Esophagus (tissue), 2 donors: ENCODE measurements around the gene FTH1. TPM values are rescaled to one million over a fixed set of nuclear protein-coding genes. Genes with fewer than 3 reads are reported as not detected.
"Not testable (repeated sequence)": the region's sequence is repeated elsewhere in the genome, so short reads cannot be mapped to it uniquely, and the experiment has no call there.

Experiments
- H3K27ac ChIP-seq, 2 donors: one replicate each; pipeline ENCODE4 v1.5.1; 2013; ENCODE audit warnings: low read depth in 2 of 2, mild to moderate bottlenecking in 2 of 2, inconsistent platforms in 1 of 2, low read length in 1 of 2, moderate library complexity in 1 of 2
- H3K27me3 ChIP-seq, 2 donors: one replicate each; pipeline ENCODE4 v1.6.1; 2013; ENCODE audit warnings: low read length in 2 of 2, control low read depth in 1 of 2, mild to moderate bottlenecking in 1 of 2; ENCODE audit not compliant: insufficient read depth in 2 of 2, control insufficient read depth in 1 of 2
- H3K36me3 ChIP-seq, 2 donors: one replicate each; pipeline ENCODE4 v1.6.1; 2013; ENCODE audit warnings: low read length in 1 of 2; ENCODE audit not compliant: control insufficient read depth in 2 of 2, insufficient read depth in 2 of 2
- H3K4me1 ChIP-seq, 2 donors: one replicate each; pipeline ENCODE4 v1.6.1; 2013; ENCODE audit warnings: low read length in 1 of 2; ENCODE audit not compliant: control insufficient read depth in 2 of 2, insufficient read depth in 2 of 2
- H3K4me3 ChIP-seq, 2 donors: one replicate each; pipeline ENCODE4 v1.5.1; 2013; ENCODE audit warnings: low read length in 2 of 2, mild to moderate bottlenecking in 2 of 2, low read depth in 1 of 2, moderate library complexity in 1 of 2
- H3K9me3 ChIP-seq, 2 donors: one replicate each; pipeline ENCODE4 v1.6.1; 2013; ENCODE audit warnings: mild to moderate bottlenecking in 2 of 2, low read depth in 1 of 2, low read length in 1 of 2, moderate library complexity in 1 of 2; ENCODE audit not compliant: control insufficient read depth in 2 of 2, insufficient read depth in 1 of 2
- WGBS, 2 donors: extraction: QIAGEN DNeasy Blood & Tissue Kit; methylation state at CpG; one replicate each; pipeline ENCODE4 v1.1.7; 2013; 5-methylcytosine and 5-hydroxymethylcytosine counted together
- polyA plus RNA-seq, 2 donors: library from polyadenylated mRNA; stranded (reverse); fragments of 200-250 nt; gene quantifications; one replicate each; pipeline ENCODE4 v1.2.3, GENCODE V29; 2013
- donor health status: healthy with polysubstance abuse.
- donor health status: Bipolar disorder and iron deficiency.

FTH1 gene
- polyA plus RNA-seq, 2 donors: 3,491 to 8,500 TPM

- Histone ChIP-seq H3K27me3 (peaks cover 0 to 3% of the 10 kb centered on the region in 2 donors), H3K9me3 (no peaks in the 10 kb centered on the region), H3K36me3 (no peaks in the 10 kb centered on the region), H3K4me3 (no peak overlapping the region), H3K27ac (no peak overlapping the region), H3K4me1 (peaks cover 6 to 8% of the 10 kb centered on the region in 2 donors)
- 62 to 81% methylated on average over 3 of the region's 3 CpGs for WGBS, 2 donors
These were observed 8.8 kb downstream of the FTH1 start for GRCh38 chr11:61958590-61958989.

DNA sequence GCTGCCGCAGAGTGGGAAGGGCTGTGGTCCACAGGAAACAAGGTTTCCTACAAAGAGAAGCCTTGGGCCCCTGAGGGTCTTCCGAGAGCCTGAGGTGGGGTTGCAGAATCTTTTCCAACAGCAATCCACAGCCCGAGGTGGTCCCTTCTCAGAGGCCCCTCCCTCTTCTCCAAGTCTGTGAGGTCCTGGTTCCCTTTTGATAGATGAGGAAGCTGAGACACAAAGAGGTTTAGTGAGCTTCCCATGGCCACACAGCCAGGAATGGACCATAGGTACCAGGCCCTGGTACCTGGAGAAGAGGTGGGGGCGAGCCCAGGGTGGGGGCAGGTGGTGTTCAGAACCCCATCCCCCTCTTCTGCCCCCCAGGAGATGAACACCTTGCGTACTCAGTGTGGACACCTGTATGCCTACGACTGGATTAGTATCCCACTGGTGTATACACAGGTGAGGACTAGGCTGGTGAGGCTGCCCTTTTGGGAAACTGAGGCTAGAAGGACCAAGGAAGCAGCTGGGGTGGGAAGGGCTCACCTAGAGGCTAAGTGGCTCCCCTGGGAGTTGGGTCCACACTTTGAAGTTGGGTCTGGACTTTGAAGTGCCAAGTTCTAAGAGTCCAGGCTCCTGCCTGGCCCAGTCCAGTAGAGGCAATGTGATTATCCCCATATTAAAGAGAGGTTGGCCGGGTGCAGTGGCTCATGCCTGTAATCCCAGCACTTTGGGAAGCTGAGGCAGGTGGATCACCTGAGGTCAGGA, 10.2 kb downstream of the FTH1 start:
- no peak overlapping the region for H3K4me3 ChIP-seq
- no peak overlapping the region for H3K27ac ChIP-seq
- H3K9me3 ChIP-seq: no peaks in the 10 kb centered on the region
- no peaks in the 10 kb centered on the region for H3K36me3 ChIP-seq
- 91 to 94% methylated on average over 7 of the region's 7 CpGs for WGBS, 2 donors
- peaks cover 0 to 3% of the 10 kb centered on the region in 2 donors for H3K27me3 ChIP-seq
- H3K4me1 ChIP-seq: peaks cover 5 to 7% of the 10 kb centered on the region in 2 donors

DNA sequence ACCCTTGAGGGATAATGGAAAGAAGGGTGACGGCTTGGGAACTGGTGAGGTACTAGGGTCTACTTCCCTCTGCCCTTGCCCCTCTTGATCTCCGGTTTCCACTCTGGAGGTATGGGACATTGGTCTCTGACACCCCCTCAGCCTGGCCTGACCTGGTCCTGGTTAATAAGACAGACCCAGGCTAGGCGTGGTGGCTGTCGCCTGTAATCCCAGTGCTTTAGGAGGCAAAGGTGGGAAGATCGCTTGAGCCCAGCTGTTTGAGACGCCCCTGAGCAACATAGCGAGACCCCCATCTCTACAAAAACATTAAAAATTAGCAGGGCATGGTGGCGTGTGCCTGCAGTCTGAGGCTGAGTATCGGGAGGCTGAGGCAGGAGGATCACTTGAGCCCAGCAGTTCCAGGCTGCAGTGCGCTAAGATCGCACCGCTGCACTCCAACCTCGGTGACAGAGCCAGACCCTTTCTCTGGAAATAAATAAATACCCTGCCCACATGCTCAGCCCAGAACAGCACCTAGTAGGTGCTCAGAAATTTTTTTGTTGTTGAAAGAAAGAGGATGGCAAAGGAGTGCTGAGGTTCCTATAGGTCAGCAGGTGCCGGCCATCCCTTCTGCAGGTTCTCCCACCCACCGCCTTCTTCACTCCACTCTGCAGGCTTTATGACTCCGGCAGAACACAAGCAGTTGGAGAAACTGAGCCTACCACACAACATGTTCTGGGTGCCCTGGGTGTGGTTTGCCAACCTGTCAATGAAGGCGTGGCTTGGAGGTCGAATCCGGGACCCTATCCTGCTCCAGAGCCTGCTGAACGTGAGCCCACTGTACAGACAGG, 11.0 kb downstream of the FTH1 start:
- 90 to 93% methylated on average over 20 of the region's 20 CpGs for WGBS, 2 donors
- H3K9me3 ChIP-seq: no peaks in the 10 kb centered on the region
- no peak overlapping the region for H3K4me3 ChIP-seq
- peaks cover 0 to 4% of the 10 kb centered on the region in 2 donors for H3K4me1 ChIP-seq
- H3K36me3 ChIP-seq: no peaks in the 10 kb centered on the region
- H3K27me3 ChIP-seq: peaks cover 0 to 3% of the 10 kb centered on the region in 2 donors
- H3K27ac ChIP-seq: no peak overlapping the region

GRCh38 chr11:61955422-61956135, 11.9 kb downstream of the FTH1 start:
- H3K4me1 ChIP-seq: peaks cover 0 to 4% of the 10 kb centered on the region in 2 donors
- H3K9me3 ChIP-seq: no peaks in the 10 kb centered on the region
- peak overlapping the region; percentile 12 to 27 for H3K4me3 ChIP-seq
- H3K36me3 ChIP-seq: no peaks in the 10 kb centered on the region
- H3K27me3 ChIP-seq: peaks cover 0 to 3% of the 10 kb centered on the region in 2 donors
- 6 to 7% methylated on average over 55 to 56 of the region's 56 CpGs for WGBS, 2 donors
- peak overlapping the region; percentile 8 to 66 for H3K27ac ChIP-seq

GRCh38 chr11:61954851-61955421, 12.5 kb downstream of the FTH1 start:
- H3K9me3 ChIP-seq: no peaks in the 10 kb centered on the region
- peak overlapping the region in 1 of 2 donors; percentile 12 for H3K4me3 ChIP-seq
- H3K4me1 ChIP-seq: peaks cover 0 to 4% of the 10 kb centered on the region in 2 donors
- no peaks in the 10 kb centered on the region for H3K36me3 ChIP-seq
- peak overlapping the region; percentile 64 to 66 for H3K27ac ChIP-seq
- H3K27me3 ChIP-seq: peaks cover 0 to 3% of the 10 kb centered on the region in 2 donors
- WGBS, 2 donors: 14 to 15% methylated on average over 21 of the region's 21 CpGs

- Histone ChIP-seq H3K9me3 (no peaks in the 10 kb centered on the region), H3K4me3 (no peak overlapping the region), H3K27ac (peak overlapping the region; percentile 60 to 64), H3K4me1 (peaks cover 0 to 4% of the 10 kb centered on the region in 2 donors), H3K36me3 (no peaks in the 10 kb centered on the region), H3K27me3 (peaks cover 0 to 3% of the 10 kb centered on the region in 2 donors)
- 94 to 95% methylated on average over 9 of the region's 9 CpGs for WGBS, 2 donors
These were observed 13.2 kb downstream of the FTH1 start for GRCh38 chr11:61954106-61954850.

GRCh38 chr11:61953632-61954031, 13.8 kb downstream of the FTH1 start:
- not testable (repeated sequence) for H3K4me3 ChIP-seq, H3K4me1 ChIP-seq, H3K36me3 ChIP-seq, H3K27me3 ChIP-seq, H3K27ac ChIP-seq, H3K9me3 ChIP-seq
- 91 to 95% methylated on average over 5 of the region's 5 CpGs for WGBS, 2 donors

DNA sequence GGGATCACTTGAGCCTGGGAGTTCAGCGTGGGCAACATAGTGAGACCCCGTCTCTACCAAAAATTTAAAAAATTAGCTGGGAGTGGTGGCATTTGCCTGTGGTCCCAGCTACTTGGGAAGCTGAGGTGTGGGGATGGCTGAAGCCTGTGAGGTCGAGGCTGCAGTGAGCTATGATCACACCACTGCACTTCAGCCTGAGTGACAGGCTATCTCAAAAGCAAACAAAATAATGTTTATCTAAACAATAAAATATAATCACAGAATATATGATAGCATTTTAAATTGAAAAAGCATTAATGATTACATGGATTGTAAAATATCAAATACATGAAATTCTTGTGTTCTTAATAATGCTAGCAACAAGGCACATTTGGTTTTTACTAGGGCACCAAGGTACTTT, 14.6 kb downstream of the FTH1 start:
- peaks cover 0 to 3% of the 10 kb centered on the region in 2 donors for H3K27me3 ChIP-seq
- peaks cover 0 to 4% of the 10 kb centered on the region in 2 donors for H3K4me1 ChIP-seq
- H3K27ac ChIP-seq: no peak overlapping the region
- H3K36me3 ChIP-seq: no peaks in the 10 kb centered on the region
- no peaks in the 10 kb centered on the region for H3K9me3 ChIP-seq
- 89 to 94% methylated on average over 3 of the region's 3 CpGs for WGBS, 2 donors
- H3K4me3 ChIP-seq: no peak overlapping the region
